ENCODE measurements around the gene MARK1.

GRCh38 chr1:220511785-220512184, 16.2 kb upstream of the MARK1 start:
- TF ChIP-seq POLR2A (IDR thresholded peaks at IDR 0.05): no peak
- TF ChIP-seq, protein P1, sequence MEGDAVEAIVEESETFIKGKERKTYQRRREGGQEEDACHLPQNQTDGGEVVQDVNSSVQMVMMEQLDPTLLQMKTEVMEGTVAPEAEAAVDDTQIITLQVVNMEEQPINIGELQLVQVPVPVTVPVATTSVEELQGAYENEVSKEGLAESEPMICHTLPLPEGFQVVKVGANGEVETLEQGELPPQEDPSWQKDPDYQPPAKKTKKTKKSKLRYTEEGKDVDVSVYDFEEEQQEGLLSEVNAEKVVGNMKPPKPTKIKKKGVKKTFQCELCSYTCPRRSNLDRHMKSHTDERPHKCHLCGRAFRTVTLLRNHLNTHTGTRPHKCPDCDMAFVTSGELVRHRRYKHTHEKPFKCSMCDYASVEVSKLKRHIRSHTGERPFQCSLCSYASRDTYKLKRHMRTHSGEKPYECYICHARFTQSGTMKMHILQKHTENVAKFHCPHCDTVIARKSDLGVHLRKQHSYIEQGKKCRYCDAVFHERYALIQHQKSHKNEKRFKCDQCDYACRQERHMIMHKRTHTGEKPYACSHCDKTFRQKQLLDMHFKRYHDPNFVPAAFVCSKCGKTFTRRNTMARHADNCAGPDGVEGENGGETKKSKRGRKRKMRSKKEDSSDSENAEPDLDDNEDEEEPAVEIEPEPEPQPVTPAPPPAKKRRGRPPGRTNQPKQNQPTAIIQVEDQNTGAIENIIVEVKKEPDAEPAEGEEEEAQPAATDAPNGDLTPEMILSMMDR (IDR thresholded peaks at IDR 0.05): no peak
